OCI-M2 (cell line): ENCODE measurements around the gene CNTN4.

Experiments used
- DNase-seq: peaks from one replicate; lab custom pipeline; 2025; ENCODE audit not compliant: unreplicated experiment; lab: John Stamatoyannopoulos, UW

CNTN4 gene

DNA sequence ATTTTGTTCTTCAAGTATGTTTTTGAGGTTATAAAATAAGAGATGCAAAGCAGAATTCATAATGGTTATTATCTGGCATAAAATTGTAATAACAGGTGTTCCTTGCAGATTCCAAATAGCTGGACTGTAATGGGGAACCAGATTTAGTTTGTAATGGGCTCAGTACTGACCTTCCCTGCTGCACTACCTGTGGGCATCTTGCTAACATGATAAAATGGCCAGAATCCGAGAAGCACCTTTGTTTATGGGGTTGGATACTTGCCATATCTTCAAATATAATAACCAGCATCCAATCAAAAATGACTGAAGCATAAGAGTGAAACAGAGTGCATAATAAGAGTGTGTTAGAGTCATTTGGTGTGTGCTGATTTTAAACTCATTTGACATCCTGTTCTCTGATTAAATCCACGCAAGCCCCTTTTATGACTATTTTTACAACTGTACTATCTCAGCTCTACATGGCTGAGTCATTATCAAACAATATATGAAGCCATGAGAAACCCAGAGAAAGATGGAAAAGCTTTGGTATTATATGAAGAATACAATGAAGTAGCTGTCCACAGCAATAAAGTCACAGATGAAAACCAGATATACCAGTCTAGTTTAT lies 292.4 kb downstream of the CNTN4 start:
- no peak for DNase-seq

DNA sequence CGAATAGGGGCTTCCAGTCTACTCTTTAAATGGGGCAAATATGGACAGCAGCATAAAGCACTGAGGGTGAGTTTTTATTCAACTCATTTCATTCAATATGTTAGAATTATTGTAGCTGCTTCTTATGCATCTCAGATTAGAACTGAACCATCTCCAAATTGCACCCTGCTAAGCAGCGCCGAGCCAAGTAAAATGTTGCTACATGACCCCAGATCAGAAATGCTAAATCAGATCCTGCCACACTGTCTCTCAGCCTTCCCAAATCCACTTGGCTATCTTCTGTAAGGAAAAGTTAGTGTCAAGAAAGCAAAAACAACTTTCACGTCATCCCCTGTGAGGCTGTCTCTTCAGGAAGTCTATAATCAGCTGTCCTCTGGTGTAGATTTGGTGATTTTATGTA lies 293.2 kb downstream of the CNTN4 start:
- no peak for DNase-seq

DNA sequence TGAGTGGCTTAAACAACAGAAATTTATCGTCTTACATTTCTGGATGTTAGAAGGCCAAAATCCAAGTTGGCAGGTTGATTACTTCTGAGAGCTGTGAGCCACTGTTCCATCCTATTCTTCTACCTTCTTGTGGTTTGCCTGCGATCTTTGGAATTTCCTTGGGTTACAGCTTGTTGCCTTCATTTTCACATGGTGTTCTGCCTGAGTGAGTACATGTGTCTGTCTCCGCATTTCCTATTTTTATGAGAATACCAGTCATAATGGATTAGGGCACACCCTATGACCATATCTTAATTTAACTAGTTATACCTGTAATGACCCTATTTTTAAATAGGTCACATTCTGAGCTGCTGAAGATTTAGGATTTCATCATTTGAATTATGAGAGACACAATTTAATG lies 294.3 kb downstream of the CNTN4 start:
- DNase-seq, result no peak

DNA sequence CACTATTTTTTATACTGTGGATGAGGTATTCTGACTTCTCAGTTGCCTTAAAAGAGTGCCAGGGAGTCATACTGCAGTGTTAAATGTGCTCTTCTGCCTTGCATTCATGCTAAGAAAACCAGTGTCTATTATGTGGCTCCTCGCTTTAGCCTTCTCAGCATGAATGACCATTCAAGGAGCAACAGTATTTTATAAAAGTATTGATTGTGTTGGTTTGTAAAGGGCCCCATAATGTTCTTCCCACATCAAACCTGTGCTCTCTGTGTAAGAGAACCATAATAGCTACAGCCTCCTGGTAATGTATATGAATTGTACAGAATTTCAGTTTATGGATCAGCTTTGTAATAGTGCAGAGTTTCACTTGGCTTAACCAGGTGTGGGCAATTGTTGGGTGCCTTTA lies 316.4 kb downstream of the CNTN4 start:
- no peak for DNase-seq

DNA sequence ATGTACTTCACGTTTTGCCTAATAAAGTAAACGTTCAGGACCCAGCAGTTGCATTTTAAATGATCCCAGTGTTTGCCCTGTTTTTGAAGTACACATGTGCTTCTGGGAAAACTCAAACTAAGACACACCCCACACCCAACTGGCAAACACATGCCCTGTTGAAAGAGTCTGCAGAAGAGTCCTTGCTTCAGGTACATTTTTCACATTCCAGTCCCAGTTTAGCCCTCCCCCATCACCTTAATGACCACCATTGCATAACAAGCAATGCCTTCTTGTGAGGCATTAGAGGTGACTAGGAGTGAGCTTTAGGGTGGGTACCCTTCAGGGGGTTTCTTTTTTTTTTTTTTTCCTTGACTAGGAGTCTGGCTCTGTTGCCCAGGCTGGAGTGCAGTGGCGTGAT lies 322.3 kb downstream of the CNTN4 start:
- DNase-seq, result no peak

DNA sequence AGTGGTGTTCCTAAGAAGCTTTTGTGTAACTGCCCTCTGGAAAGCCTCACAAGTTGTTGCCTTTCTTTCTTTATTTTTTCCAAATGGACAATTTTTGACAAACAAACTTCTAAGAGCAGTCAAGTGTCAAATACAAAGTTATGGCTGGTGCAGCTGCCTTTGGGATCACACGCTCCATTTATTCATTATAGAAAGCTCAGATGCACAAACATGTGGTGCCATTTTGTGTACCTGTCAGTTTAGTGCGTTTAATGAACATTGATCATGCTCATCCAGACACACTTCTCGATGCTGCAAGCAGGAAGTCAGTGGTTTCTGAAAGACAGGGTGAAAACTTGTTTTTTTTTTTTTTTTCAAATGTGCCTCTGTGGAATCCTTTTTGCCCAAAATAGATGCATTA lies 324.5 kb downstream of the CNTN4 start:
- no peak for DNase-seq

DNA sequence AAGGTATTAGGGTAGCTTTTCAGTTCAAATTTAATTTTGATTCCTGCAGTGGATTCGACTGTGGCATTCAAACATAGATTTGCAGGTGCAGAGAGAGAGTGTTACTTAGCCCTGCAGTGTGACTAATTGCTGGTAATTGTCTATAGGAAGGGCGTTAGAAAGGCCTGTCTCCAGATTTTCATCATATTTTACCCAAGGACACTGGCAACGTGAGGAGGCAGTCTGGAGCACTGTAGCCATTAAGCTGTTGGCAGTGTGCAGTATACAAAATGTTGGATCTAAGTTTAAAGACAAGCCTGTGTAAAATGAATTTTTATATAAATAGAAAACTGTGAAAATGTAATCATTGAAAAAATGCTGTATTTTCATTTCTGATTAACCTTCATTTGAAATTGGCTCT lies 342.9 kb downstream of the CNTN4 start:
- DNase-seq, result no peak

DNA sequence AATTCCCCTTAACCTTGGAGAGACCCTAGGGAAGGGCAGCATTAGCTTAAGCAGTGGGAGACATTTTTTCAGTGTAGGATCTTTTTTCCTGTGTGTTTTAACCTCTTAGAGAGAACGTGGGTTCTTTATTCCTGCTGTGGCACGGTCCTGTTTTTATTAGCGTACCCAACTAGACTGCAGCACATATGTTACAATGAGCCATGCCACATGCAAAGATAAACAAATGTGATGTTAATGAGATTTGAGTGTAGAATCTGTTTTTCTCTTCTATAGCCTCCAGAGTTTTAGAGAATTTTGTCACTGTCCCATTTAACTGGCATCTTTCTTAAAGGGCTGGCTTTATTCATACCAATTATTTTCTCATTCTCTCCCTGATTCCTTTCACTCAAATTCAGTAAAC lies 347.5 kb downstream of the CNTN4 start:
- no peak for DNase-seq

DNA sequence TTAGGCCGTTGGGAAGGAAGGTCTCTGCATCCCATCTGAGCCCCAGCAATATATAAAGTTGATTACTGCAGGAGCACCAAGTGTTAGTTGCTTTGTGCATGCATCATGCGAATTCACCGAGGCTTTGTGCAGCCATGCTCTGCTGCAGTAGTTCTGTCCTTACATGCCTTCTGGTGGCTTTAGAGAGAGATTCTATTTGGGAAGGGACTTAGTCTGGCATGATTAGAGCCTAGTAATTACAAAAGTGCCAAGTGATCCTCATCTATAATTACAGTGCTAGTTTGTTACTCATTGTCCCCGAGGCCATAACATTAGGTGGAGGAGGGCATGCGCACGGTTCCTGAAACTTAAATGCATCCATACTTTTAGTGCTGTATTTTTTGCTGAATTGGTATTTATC lies 353.6 kb downstream of the CNTN4 start:
- no peak for DNase-seq

DNA sequence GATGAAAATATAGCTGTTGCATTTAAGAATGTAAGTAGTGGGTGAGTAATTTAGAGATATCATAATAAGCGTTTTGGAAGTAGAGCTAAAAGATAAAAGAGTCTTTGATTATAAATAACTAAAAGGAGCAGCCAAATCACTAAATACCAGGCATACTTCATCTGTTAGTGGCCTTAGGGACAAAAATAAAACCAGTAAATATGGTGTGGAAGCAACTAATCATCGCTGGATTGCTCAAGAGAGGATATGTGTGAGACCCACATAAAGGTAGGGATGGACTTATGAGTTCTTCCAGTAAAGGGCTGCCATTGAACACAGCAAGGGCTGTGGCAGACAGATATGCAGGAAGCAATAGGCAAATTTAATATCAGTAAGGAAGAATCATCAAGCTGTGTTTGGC lies 356.2 kb downstream of the CNTN4 start:
- DNase-seq, result no peak

DNA sequence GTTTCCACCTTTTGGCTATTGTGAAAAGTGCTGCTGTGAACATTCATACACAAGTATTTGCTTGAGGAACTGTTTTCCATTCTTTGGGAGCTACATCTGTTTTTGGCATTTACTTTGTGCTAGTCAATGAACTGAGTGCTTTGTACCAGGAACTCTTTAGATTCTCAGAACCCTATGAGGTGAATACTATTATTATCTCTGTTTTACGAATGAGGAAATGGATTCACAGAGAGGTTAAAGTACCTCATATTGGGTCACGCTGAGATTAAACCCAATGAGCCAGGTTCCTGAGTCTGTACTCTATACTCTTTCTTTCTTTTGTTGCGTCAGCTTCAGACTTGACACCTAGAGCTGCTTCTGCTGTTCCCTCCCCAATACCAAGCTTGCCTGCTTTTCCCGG lies 358.1 kb downstream of the CNTN4 start:
- no peak for DNase-seq

DNA sequence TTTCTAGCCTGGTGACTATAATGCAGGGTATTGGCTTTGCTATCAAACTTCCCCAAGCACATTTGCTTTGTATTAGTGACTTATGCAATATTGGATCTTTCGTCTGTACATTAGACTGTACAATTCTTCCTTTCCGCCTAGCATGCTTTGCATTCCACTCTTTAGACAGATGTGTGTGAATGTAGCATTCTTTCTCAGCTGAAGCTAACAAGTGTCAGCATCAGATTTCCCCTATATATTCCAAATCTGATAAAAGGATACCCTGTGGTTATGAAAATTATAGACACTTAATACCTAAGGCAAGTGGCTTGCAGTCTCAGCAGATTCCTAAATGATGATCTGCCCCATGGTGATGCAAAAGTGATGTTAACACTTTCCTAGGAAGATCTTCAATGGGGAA lies 360.1 kb downstream of the CNTN4 start:
- DNase-seq, result no peak

DNA sequence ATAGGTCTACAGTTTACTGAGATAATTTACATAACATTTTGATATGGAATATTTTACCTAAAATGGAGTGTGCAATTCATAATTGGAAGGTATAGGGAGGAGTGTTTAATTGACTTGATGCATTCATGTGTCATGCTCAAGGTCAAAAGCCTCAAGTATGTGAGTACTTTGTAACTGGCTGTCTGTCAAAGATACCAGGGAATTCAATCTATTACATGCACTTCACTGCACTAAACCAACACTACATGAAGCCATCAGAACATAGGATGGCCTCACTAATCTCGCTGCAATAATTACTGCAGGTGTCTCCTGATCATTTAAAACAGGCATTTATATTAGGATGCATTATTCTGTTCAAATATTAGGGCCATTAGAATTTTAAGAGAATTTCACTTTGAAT lies 367.2 kb downstream of the CNTN4 start:
- no peak for DNase-seq

DNA sequence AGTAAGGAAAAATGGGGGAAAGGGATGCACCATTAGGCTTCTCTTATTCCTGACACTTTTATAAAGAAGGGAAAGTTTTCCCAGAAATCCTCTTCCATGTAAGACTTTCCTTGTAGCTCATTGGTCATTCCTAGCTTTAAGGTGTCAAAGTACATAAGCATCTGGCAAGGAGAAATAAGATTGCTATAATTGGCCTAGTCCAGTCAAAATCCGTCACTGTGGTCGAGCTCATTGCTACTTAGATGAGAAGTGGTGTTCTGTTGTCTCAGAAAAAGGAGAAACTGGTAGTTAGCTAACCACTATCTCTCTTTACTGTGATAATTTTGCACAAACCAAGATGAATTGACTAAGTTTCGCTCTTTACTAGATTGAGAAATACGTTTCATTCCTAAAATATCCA lies 370.1 kb downstream of the CNTN4 start:
- no peak for DNase-seq

DNA sequence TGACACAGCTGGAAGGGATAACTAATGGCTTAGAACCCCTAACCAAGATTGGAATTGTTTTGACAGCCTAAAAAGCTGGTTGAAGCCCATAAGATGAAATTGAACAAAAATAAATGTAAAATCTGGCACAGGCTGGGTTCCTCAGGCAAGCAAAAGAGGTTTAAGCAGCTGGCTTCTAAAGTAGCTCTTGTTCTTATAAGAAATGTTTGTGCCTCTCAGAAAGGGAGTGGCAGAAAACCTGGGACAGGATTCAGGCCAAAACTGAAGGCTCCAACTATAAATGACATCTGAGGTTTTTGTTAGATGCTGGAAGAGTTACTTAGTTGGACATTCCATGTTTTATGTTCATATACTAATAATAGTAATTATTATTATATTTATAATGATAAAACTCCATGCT lies 378.3 kb downstream of the CNTN4 start:
- no peak for DNase-seq

DNA sequence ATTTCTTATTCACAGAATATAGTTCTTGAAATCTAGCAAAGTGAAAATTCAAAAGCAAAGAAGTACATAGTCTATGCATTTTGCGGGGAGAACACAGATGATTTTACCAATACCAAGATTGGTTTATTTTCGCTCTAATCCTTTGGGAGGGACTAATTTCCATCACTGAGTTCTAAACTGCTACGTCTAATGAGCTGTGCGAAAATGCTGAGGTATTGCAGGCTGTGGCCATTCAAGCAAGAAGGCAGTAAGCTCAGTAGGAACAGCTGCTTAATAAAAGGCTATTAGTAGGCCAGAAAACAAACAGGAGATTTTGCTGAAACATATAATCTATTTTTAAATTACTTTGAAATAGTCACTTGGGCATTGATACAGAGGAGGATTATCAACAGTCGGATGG lies 379.0 kb downstream of the CNTN4 start:
- no peak for DNase-seq

DNA sequence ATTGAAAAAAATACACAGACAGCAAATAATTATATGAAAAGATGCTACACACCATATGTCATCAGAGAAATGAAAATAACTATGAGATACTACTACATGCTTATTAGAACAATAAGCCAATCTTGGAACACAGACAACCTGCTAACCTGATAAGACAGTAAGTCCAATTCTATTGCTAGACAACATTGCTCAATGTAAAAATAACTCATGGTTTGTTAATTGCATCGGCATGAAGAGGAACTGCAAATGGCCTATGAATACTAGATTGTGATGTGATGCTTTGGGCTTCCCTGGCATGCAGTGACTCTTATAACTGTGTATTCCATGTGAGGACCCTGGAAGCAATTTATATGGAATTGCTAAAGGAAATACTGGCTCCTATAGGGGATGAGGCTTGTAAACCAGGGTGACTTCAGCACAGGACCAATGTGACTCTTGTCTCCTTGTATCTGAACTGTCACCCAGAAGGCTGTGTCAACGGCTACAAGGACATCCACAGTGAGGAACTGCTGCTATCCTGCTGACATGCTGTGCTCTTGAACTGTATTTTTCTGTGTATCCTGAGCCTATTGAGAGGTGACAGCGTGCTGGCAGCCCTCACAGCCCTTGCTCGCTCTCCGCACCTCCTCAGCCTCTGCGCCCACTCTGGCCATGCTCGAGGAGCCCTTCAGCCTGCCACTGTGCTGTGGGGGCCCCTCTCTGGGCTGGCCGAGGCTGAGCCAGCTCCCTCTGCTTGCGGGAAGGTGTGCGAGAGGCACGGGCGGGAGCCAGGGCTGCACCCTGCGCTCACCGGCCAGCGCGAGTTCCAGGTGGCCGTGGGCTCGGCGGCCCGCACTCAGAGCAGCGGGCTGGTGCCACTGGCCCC lies 385.7 kb downstream of the CNTN4 start:
- no peak for DNase-seq

DNA sequence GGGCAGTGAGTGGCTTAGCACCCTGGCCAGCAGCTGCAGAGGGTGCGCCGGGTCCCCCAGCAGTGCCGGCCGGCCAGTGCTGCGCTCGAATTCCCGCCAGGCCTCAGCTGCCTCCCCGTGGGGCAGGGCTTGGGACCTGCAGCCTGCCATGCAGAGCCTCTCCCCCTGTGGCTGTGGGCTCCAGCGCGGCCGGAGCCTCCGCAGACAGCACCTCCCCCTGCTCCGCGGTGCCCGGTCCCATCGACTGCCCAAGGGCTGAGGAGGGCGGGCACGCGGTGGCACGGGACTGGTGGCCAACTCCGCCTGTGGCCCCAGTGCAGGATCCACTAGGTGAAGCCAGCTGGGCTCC lies 386.3 kb downstream of the CNTN4 start:
- DNase-seq, result no peak

DNA sequence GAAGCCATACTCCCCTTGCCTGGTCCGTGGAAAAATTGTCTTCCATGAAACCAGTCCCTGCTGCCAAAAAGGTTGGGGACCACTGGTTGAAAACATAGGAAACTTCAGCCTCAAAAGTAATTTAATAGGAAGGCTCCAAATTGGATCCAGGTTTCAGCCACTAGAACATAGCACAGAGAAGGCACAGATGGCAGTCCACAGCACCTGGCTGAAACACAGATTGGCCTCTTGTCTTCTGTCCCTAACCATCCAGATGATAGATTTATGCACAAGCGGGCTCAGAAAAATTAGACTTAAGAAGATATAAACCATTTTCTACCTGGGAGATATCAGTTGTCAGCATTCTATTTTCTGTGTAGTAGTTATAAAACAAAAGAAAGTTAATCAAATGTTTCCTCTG lies 397.1 kb downstream of the CNTN4 start:
- no peak for DNase-seq

DNA sequence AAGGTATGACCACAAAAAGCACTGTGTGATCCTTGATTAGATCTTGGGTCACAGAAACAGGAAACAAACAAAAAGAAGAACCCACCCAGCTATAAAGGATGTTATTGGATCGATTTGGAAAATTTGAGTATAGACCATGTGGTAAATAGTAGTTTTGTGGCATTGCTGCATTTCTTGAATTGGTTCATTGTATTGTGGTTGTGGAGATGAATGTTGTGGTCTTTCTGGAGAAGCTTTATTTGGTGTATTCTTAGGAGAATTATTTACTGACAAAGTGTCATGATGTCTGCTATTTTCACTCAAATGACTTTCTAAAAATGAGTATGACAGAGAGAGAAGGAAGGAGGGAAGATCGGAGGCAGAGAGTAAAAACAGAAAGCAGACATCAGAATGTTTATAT lies 406.2 kb downstream of the CNTN4 start:
- no peak for DNase-seq

DNA sequence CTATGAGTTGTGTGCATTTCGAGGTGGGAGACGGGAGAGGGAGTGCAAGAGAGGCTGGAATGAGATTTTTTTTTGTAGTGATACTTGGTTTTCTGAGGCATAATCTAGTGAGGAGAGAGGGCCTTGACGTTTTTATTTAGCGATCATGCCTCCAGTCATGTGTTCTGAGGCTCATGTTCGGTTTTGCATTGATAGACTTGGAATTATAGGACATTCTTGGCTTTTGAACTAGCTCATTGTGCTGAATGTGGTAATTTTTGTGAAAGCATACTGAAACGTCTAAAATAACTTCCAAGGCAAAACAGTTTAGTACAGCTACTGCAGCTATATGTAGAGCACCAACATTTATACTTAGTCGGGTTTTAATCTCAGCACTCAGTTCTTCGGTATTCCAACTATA lies 408.1 kb downstream of the CNTN4 start:
- no peak for DNase-seq

DNA sequence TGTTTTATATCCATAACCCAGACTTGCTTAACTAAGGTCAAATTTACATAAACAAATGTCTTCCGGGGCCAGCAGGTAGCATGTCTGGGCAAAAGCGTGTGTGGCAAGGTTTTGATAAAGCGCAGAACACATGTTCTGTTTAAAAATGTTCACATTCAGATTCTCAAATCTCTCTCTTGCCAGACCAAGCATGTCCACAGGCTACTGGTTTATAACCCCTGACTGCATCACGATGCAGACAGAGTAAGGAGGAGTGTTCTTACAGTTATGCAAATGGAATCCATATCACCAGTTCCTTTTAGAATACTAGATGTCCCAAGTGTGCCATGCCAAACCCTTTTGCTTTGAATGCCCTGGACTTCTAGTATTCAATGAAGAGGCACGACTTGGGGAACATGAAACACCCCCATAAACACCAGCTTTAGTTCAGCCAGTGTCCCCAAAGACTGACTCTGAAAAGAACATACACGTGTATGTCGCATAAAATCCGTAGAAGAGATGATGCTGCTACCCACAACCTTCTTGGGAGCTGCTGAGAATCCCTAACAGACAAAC lies 412.0 kb downstream of the CNTN4 start:
- DNase-seq, result no peak

DNA sequence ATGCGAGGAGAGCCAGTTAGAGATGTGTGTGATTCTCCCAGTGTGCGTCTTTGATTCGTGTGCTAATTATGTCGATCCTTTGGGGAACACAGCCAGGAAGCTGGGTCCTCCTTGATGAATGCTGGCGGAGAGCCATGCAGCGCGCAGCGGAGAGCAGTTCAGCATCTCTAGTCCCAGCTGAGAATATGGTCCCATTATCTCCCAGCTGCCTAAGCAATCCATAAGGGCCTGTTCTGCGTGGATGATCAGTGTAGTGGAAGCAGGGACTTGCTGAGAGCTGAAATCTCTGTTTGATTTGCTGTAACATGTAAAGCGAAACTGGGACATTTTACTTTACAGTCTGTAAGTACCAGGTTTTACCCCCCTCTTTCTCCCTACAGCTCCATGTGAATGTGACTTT lies 412.7 kb downstream of the CNTN4 start:
- DNase-seq, result no peak
